ENCODE data around the gene FMO3. TPM values are rescaled to one million over a fixed set of nuclear protein-coding genes. Genes with fewer than 3 reads are reported as not detected.

Gene FMO3
- not detected in 2 replicates for total RNA-seq

GRCh38 chr1:171090604-171091003 lies at the start of gene FMO3:
Gene FMO3, plus strand, starts transcription at chr1:171090905. Its CDS starts 1,754 bp downstream, at chr1:171092659.

Other genes with a start within 250 kb of the FMO3 start
- not detected in 2 replicates for gene MROH9, start 155.4 kb upstream of the FMO3 start, total RNA-seq
- not detected in 2 replicates for gene FMO2, start 94.4 kb downstream of the FMO3 start, total RNA-seq
- not detected in 2 replicates for gene FMO1, start 157.6 kb downstream of the FMO3 start, total RNA-seq
- gene FMO4, start 223.3 kb downstream of the FMO3 start, total RNA-seq = 0.27 and 0.64 TPM in 2 replicates

All from mammary microvascular endothelial cell (primary cell).